GM18526 (cell line): ENCODE results near the gene SLC13A3.

ENCODE experiments used
- POLR2A ChIP-seq: IDR thresholded peaks from 3 replicates; pipeline ENCODE4 v1.6.1; 2011; ENCODE audit not compliant: insufficient read length; ENCODE audit errors: extremely low read depth

SLC13A3 gene

GRCh38 chr20:46688151-46689081 is 37.2 kb upstream of the SLC13A3 start:
- TF ChIP-seq POLR2A: no peak

- TF ChIP-seq POLR2A: no peak
These were observed 32.9 kb upstream of the SLC13A3 start for GRCh38 chr20:46683939-46684750.

GRCh38 chr20:46683668-46683938 is 32.3 kb upstream of the SLC13A3 start:
- TF ChIP-seq POLR2A: no peak

- TF ChIP-seq POLR2A: no peak
These were observed 31.9 kb upstream of the SLC13A3 start for GRCh38 chr20:46683011-46683667.

- TF ChIP-seq POLR2A: no peak
These were observed 31.0 kb upstream of the SLC13A3 start for GRCh38 chr20:46682063-46682821.

GRCh38 chr20:46681032-46681854 is 30.0 kb upstream of the SLC13A3 start:
- TF ChIP-seq POLR2A: no peak

GRCh38 chr20:46680684-46681031 is 29.4 kb upstream of the SLC13A3 start:
- TF ChIP-seq POLR2A: no peak

GRCh38 chr20:46678516-46678915 is 27.3 kb upstream of the SLC13A3 start:
- no peak for TF ChIP-seq POLR2A

- no peak for TF ChIP-seq POLR2A
These were observed 26.3 kb upstream of the SLC13A3 start for GRCh38 chr20:46677608-46678007.

- TF ChIP-seq POLR2A: no peak
These were observed 23.2 kb upstream of the SLC13A3 start for GRCh38 chr20:46674253-46675083.

- no peak for TF ChIP-seq POLR2A
These were observed 22.4 kb upstream of the SLC13A3 start for GRCh38 chr20:46673394-46674252.

GRCh38 chr20:46672543-46673148 is 21.4 kb upstream of the SLC13A3 start:
- no peak for TF ChIP-seq POLR2A

- no peak for TF ChIP-seq POLR2A
These were observed 20.7 kb upstream of the SLC13A3 start for GRCh38 chr20:46671866-46672542.
